HG03066 (cell line): ENCODE data around the gene NLRP14.

Experiments used
- ATAC-seq: cut with Tn5 transposase; IDR thresholded peaks from one replicate; pipeline ENCODE4 v1.9.1; 2021; ENCODE audit warnings: low read depth; ENCODE audit not compliant: unreplicated experiment

Gene NLRP14, protein sequence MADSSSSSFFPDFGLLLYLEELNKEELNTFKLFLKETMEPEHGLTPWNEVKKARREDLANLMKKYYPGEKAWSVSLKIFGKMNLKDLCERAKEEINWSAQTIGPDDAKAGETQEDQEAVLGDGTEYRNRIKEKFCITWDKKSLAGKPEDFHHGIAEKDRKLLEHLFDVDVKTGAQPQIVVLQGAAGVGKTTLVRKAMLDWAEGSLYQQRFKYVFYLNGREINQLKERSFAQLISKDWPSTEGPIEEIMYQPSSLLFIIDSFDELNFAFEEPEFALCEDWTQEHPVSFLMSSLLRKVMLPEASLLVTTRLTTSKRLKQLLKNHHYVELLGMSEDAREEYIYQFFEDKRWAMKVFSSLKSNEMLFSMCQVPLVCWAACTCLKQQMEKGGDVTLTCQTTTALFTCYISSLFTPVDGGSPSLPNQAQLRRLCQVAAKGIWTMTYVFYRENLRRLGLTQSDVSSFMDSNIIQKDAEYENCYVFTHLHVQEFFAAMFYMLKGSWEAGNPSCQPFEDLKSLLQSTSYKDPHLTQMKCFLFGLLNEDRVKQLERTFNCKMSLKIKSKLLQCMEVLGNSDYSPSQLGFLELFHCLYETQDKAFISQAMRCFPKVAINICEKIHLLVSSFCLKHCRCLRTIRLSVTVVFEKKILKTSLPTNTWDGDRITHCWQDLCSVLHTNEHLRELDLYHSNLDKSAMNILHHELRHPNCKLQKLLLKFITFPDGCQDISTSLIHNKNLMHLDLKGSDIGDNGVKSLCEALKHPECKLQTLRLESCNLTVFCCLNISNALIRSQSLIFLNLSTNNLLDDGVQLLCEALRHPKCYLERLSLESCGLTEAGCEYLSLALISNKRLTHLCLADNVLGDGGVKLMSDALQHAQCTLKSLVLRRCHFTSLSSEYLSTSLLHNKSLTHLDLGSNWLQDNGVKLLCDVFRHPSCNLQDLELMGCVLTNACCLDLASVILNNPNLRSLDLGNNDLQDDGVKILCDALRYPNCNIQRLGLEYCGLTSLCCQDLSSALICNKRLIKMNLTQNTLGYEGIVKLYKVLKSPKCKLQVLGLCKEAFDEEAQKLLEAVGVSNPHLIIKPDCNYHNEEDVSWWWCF

DNA sequence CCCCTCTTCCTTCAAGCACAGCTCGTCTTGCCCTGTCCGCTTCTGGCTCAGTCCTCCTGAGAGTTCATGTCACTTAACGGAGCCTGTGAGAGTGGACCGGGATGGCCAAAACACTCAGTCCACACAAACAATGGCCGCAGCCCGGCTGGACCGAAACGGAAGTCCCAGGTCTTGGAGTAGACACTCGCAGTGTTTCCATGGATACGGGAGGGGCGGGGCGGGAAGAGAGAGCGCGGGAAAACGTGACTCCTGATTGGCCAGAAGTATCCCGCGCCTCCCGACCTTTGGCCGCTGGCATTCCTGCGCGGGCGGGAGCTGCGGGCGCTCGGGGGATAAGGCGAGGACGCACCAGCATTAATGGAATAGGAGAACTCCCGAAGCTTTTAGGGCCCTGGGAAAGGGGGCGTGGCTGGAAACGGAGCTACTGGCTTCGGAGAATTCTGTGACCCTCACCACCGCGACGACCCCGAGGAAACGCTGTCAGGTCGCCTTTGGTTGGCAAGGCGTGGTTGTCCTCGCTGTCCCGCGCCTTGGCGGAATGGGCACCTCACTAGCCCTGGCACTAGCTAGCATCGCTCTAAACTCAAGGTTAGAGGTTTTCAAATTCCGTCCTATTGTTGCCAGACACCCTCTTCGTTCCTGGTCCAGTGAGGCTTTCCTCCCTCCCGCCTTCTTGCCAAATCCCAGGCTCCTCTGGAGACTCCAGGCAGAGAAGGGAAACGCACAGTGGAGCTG is at the start of gene NLRP14, which contains the start of gene ZNF214:
Gene NLRP14 (plus strand): TSS at position 297 of the 735 bp plus-strand sequence. CDS start 18,108 bp downstream, outside the sequence.
Gene ZNF214 (minus strand): TSS at position 164 of the 735 bp plus-strand sequence. CDS start 17,511 bp downstream, outside the sequence.
- peak; percentile 59 for ATAC-seq

DNA sequence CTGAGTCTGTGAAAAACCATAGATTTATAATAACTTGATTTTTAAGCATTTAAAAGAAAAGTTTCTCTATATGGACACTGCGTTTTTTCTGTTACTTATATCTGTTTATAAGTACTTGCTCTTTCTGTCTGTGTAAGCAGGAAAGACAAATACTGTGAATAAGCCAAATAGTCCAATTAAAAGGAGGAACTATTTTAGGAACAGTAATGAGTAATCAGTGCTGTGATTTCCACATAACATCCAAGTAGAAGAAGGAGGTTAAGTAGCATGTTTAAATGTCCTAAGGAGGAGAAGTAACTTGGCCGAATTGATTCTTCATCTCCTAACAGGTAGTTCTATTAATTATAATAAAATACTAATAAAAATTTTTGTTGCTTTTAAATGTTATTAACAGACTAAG is 40.9 kb upstream of the NLRP14 start:
- ATAC-seq, result no peak

DNA sequence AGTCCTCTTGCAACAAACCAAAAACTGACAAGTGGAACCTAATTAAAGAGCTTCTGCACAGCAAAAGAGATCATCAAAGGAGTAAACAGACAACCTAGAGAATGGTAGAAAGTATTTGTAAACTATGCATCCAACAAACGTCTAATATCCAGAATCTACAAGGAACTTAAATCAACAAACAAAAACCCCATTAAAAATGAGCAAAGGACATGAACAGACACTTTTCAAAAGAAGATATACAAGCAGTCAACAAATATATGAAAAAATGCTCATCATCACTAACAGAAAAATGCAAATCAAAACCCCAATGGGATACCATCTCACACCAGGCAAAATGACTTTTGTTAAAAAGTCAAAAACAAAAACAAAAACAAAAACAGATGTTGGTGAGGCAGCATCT is 33.8 kb upstream of the NLRP14 start:
- ATAC-seq, result no peak

DNA sequence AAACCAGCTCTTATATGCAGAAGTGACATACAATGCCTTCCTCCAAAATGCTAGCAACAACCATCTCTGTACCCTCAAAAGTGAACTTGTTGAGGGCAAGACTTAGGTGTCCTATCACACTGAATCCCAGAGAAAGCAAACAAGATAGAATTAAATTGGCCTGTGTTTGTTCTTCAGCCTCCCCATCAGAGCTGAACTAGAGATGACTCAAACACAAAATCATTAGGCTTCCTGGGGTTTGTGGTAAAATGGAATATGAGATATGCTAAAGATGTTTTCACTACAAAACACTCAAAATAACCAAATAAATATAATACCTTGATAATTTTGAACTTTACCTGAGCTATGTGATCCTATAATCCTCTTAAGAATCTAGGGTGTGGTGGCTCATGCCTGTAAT is 31.8 kb upstream of the NLRP14 start:
- no peak for ATAC-seq

DNA sequence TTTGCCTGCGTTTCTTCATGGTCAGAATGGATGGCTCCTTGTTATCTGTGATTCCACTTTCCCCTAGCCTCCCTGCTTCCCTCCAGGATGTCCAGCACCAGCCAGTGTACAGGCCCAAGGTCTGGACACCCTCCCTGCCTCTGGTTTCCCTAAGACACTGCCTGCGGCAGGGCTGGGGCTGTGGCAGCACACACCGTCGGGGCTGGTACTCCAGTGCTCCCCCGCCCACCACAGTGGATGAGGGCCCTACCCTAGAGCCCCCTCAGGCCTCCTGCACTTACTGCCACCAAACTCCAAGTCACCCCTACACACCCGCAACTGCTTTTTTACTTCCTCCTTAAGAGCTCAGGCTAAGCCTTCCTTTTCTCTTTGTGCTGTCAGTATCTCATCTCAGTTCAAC is 29.1 kb upstream of the NLRP14 start:
- ATAC-seq, result no peak

DNA sequence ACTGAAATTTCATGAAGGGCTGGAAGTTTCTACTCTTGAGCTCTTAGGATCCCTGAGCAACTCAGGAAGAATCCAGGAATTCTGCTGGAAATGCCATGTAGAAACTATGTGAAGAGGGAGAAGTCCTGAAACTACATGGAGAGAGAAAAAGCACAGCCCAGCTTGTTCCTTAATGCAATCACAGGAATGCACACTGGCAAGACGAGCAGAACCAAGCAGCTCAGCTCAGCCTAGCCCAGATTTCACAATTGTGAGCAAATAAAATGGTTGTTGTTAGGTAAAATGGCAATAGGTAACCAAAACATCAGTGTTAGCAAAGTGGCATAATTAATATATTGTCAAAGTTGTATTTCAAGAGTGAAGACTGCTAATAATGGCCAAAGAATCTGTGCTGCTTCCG is 28.3 kb upstream of the NLRP14 start:
- no peak for ATAC-seq

DNA sequence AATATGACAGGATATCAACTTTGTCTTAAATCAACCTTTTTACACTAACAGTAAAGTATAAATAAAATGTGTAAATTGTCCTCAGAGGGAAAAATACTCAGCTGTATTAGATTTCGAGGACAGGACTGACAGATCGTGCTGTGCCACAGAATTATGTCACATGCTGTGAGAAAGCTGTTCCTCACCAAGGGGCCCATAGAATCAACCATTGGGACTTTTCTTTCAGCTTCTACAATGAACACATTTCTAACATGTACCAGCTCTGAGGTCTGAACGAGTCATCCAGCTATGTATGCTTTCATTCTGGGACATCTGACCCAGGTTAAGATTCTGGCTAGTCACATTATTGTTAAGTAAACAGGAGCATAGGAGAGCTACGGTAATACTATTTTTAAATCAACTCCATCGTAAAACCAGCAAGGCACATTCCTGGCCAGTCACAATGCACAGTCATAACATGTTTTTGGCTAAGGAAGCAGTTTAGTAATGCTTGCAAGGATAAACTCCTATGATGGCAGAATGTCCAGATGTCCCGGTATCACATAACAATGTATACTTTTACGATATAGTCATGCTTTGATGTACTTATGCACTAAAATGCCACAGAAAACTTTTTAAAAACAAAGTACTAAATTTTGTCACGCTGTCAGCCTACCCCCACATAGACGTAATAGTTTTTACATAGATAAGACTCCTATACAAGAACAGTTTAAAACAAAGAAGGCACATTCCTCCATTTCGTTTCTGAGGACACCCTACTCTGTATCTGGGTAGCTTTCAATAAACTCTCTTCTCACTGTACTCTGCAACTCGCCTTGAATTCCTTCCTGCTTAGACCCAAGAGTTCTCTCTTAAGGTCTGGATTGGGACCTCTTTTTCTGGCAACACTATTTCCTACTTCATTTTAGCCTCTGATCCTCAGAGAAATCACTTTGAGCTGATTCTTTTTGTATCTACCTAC is 27.5 kb upstream of the NLRP14 start:
- no peak for ATAC-seq

DNA sequence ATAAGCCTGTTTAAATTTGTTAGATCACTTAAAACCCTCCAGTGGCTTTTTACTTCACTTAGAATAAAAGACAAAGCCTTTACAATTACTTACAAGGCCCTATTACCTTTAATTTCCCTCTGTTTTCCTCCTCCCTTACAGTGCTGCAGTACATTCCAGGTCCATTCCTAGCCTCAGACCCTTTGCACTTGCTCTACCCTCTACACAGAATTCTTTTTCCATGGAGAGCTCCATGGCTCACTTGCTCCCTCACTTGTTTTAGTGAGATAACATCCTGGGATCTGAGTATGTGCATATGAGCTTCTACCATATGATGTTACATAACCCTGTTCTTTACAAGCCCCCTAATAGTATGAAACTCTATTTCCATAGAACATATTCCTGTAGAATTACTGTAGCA is 24.6 kb upstream of the NLRP14 start:
- no peak for ATAC-seq

DNA sequence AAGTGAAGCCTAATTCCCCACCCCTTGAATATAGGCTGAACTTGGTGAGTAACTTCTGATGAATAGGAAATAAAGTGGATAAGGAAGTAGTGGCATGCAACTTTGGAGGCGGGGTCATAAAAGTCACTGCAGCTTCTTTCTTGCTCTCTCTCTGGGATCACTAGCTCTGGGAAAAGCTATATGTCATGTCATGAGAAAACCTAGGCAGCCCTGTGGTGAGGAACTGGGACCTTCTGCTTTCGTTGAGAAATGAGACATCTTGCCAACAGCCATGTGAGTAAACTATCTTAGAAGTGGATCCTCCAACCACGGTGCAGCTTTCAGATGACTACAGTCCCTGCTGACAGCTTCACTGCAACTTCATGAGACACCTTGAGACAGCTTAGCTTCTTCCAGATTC is 15.8 kb upstream of the NLRP14 start:
- no peak for ATAC-seq

DNA sequence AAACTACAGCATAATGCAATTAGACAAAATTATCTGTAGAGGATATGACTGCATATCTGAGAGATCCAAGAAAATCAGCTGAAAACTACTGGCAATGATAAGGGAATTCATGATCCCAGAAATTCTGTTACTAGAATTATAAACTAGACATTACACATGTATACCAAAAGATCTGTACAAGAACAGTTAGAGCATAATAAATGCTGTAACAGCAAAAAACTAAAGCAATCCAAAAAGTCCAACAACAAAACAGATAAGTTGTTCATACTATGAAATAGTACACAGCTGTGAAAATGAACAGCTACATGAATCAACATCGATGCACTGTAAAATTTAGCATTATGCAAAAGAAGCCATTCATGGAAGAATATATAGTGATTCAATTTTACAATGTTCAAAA is 6.2 kb upstream of the NLRP14 start:
- no peak for ATAC-seq

DNA sequence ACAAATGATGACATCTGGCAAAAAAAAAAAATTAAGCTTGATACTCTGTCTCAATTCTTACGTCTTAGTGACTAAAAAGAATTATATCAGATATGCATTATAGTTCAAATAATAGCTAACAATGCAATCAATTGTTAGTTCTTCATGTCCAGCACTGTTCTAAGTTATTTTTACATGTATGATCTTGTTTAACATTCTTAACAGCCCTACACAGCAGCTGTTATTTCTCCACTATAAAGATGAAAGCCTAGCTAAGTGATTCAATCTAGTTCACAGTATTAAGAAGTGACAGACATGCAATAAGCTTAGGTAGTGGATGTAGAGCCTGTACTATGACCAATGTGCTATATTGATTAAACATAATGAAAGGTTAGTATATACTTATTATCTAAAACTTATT is 4.3 kb upstream of the NLRP14 start:
- no peak for ATAC-seq

DNA sequence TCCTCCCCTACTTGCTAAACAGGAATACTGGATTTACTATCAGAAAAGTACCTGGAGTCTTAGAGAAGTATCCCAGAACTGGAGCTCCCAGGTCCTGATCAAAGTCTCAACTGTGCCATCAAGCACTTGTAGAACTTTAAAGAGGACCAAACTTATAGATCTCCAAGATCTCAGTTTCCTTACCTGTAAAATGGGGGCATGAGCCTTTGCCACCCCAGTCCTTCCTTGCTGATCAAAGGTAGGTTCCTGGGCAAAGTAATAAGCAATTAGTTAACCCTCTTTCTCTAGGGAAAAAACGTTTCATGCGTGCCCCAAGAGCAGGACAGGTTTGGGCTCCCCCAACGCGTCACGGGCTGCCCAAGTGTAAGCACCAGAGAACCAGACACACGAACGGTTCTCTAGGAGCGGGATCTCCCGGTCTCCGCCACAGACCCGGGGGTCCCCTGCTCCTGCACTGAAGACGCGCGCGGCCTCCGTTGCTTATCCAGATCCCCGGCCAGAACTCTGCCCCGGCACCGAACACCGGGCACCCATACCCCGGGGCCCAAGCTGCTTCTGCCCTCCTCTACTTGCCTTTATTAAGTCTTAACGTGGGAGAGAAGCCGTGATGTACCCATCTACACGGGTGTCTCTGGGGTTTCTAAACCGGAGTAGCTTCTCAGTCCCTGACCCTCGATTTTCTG is 638 bp upstream of the NLRP14 start:
- ATAC-seq, result peak; percentile 18

DNA sequence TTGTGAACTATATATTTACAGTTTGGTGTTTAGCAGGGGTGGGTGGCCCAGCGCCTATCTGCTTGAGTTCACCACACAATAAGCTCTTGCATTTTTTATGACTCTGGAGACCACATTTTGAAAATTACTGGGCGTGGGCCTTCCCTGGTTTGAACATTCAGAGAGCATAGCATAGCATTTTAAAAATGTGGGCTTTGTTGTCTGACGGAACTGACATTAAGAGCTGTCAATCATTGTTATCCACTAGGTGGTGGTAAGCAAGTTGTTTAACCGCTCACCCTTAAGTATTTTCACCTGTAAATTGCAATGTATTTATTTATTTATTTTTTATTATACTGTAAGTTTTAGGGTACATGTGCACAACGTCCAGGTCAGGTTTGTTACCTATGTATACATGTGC is 1.0 kb downstream of the NLRP14 start:
- ATAC-seq, result no peak

DNA sequence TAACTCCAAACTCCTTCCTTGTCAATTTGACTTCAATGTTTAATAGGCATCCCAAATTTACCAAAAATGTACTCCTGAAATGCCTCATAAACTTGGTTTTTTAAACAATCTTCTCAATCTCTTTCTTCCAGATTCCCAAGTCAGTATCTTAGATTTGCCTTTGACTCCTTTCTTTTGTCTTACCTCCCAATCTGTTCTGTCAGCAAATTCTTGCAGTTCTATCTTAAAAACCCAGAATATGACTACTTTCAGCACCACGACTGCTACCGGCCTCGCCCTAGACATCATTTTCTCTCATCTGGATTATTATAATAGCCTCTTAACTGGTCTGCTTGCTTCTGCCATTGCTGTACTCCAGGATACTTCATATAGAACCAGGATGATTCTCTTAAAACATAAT is 7.9 kb downstream of the NLRP14 start:
- ATAC-seq, result no peak

DNA sequence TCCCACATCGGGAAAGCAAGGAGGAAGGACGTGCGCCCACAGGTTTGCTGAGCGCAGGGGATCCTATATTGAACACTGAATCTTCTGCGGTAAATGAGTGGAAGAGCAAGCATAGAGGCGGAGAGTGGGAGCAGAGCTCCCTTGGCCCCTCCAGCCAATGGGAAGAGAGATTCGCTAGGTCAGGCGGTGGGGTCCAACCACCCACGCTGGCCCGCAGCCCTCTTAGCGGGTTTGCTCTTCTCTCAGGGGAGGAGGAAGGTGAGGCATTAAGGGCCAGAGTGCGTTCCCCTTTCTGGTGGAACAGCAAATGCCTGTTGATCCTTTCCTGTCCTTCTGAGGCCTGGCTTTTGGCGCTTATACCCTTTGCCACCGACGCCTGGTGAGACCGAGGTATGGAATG is 10.6 kb downstream of the NLRP14 start:
- ATAC-seq, result no peak

DNA sequence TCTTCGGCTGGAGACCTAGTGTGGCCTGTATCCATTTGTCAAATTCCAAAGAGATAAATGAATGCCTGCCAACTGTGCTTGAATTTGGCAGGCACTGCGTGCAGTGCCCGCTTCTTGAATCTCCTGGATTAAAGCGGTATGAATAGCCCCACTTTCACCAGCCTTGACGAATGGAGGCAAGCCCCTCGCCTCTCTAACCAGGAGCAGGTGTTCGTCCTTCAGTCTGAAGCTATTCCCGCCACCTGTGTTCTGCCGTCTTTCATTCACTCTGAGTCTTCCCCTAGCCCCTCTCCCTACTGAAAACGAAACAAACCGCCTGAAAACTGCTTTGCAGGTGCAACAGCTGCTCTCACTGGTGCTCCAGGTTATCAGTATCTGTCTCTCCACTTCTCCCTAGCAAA is 11.2 kb downstream of the NLRP14 start:
- ATAC-seq, result no peak

DNA sequence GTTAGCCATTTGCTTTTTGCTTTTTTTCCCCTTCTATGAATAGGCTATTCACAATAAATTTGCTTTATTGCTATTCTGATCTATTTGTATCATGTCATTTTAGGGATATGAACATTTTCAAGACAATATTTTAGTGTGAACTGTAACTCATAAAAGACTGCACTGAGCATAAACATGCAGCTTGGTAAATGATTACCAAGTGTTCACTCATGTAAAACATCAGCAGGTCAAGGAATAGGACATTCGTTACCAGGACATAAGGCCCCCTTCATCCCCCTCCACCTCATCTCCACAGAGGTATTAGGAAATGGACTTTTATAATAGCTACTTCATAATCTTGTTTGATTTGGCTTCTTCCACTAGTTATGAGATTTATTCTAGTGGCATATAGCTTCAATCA is 12.4 kb downstream of the NLRP14 start:
- ATAC-seq, result no peak

DNA sequence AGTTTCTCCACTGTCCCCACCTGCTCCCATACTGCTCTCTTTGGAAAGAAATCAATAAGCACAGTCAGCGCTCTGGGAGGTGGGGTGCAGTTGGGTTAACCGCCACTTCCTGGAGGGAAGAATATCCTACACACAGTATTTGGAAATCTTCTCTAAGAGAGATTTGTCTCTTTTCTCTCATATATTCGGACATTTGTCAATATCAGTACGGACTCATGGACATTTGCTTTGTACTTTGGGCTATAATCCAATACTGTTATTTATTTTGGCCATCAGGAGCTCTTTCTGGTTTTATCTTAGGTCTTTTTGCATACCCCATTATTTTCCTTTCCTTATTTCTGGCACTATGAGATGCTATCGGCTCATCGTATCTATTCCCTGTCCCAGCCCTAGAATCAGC is 13.7 kb downstream of the NLRP14 start:
- no peak for ATAC-seq
